GM12872 (cell line): ENCODE results near the gene MMP10.

Experiments
- TF ChIP-seq, protein P1 (sequence below): IDR thresholded peaks from 3 replicates; pipeline ENCODE4 v1.5.1; 2011; ENCODE audit warnings: low read depth, mild to moderate bottlenecking, low read length, moderate library complexity; ENCODE audit not compliant: insufficient read depth

MMP10 gene

DNA sequence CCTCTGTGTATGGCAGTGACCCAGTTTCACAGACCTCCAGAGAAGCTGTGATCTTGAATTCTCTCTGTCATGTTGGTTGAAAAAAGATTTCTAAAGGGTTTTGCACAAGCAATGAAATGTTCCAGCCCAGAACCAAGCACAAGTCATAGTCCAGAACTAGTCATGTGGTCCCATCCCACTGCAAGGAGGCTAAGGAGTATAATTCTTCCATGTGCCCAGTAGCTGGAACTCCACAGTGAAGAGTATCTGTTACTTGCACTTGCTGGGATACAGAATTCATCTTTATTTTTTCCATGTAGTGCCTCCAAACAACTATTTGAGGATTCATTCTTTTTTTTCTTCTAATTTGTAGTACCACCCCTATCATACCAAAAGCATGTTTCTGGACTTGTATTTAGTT lies 45.8 kb downstream of the MMP10 start:
- TF ChIP-seq, protein P1, sequence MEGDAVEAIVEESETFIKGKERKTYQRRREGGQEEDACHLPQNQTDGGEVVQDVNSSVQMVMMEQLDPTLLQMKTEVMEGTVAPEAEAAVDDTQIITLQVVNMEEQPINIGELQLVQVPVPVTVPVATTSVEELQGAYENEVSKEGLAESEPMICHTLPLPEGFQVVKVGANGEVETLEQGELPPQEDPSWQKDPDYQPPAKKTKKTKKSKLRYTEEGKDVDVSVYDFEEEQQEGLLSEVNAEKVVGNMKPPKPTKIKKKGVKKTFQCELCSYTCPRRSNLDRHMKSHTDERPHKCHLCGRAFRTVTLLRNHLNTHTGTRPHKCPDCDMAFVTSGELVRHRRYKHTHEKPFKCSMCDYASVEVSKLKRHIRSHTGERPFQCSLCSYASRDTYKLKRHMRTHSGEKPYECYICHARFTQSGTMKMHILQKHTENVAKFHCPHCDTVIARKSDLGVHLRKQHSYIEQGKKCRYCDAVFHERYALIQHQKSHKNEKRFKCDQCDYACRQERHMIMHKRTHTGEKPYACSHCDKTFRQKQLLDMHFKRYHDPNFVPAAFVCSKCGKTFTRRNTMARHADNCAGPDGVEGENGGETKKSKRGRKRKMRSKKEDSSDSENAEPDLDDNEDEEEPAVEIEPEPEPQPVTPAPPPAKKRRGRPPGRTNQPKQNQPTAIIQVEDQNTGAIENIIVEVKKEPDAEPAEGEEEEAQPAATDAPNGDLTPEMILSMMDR, result no peak

DNA sequence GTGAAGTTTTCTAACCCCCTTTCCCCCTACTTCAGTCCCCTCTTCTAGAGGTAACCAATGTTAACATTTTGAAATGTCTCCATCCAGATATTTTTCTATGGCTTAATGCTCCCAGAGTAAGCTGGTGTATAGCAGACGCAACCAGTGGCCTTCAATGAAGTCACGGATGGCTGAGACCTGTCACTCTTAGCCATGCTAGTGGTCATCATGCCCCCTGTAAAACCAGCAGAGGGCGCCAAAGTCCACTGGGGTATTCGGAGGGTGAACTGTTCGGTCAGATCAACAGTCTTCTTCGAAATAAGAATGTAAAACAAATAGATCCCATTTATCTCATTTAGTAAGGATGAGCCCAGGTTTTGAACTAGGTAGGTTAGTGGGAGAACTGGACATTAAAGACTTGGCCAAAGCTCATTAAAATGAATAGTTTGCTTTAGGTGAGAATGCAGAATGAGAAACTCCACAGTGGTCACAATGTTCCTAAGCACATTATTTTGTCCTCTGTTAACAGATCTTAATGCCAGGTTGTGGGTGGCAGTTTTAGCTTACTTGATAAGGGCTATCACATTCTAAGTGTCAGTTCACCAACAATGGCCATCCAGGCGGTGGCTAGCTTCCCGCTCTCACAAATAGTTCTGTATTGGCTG lies 47.1 kb downstream of the MMP10 start:
- TF ChIP-seq, protein P1, result peak; percentile 81

DNA sequence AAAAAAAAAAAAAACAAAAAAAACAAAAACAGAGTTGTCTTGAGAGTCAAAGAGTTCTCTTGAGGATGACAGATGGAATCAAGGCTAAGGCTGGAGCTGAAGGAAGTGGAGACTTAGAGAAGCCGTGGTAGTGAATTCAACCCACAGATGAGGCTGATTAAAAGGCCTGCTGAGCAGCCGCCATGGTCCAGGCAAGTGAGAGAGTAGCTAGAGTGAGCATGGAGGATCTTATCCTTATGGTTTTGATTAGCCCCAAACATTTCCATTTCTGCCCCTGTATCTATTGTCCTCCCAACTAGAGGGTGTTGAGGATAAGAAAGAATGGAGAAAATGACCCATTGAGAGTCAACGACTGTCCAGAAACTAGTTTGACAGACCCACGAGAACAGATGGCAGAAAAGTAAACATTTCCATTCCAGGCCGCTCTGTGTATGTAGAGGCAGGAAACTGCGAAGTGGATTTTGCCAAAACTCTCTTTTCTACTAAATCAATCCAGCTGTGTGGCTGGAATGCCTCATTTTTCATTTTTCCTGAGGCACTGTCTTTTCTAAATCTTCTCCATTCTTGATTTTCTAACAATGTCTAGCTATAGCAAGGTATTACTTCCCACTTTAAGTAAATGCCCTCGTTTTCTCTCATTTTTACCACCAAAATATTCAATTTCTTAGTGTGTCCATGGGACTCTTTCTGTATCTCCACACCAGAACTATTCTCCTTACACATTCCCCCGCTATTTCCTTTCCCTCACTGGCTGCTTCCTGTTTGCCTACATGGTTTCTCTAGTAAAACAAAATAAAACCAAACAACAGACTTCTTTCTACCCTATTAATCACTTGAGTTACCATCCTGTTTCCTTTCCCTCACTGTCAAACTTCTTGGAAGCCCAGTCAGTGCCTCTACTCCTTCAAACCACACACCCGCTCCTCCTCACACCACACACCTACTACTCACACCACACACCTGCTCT lies 50.3 kb downstream of the MMP10 start:
- TF ChIP-seq, protein P1, result no peak

DNA sequence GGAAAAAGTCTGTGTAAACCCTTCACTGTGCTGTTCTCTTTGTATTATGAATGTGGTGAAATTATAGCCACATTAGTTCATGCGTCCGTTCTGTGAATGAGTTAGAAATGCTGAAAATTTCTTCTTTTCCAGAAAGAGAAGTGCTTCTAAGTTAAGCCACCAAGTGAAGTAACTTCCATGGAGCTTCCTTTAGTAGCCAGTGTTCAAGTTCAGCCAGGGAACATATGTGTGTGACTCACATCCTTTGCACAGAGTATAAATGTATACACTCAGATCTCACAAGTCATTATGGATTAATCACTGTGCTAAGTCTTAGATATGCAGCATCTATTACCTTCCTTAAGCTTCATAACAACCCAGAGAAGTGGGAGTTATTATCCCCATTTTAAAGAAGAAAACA lies 52.5 kb downstream of the MMP10 start:
- TF ChIP-seq, protein P1, result no peak

DNA sequence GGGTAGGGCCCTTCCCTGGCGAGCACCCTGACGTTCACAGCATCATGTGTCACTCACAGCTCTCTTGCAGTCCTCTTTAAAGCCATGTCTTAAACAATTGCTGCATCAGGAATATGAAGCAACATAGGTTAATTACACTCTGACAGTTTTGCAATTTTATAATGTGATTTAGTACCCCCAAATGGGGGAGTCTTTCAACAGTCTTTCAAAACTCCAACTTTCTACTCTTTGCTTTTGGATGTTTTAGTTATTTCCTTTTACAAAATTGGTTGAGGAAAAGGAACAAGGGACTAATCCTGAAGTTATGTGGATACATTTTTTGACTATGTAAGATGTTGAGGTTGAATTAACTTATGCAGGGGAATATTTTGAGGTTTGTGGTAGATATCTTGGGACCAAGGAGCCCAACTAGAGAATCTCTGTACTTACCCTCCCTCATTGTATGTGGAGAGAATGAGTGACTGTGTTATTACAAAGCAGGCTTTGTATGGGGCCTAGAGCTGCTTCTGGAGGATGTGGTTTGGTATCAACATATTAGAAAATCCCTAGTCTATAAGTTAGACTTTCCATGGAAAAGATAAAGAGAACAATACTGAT lies 55.4 kb downstream of the MMP10 start, which contains the start of gene MMP8:
Gene MMP8 (minus strand): TSS at position 51 of the 597 bp plus-strand sequence. CDS start 99 bp downstream, outside the sequence.
- TF ChIP-seq, protein P1, result no peak

DNA sequence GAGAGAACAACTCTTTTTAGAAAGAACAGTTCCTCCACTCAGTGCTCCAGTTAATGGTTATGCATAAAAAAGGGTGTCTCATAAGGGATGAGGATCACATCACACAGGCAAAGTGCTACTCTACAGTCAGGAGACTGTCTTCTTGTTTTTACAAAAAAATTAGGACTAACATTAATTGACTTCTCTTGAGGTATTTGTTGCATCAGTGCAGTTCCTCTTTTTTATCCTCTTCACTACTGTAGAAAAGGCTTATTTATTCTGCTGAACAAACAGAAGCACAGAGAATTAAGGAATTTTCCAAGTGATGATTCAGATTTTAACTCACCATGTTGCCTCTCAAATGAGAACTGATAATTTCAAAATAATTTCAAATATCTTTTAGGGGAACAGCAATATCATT lies 57.6 kb downstream of the MMP10 start:
- TF ChIP-seq, protein P1, result no peak
